Measurements from ENCODE around the gene MSH5.
A peak's percentile ranks its signal among the peaks of the same experiment; 100 is the strongest.

Gene MSH5

DNA sequence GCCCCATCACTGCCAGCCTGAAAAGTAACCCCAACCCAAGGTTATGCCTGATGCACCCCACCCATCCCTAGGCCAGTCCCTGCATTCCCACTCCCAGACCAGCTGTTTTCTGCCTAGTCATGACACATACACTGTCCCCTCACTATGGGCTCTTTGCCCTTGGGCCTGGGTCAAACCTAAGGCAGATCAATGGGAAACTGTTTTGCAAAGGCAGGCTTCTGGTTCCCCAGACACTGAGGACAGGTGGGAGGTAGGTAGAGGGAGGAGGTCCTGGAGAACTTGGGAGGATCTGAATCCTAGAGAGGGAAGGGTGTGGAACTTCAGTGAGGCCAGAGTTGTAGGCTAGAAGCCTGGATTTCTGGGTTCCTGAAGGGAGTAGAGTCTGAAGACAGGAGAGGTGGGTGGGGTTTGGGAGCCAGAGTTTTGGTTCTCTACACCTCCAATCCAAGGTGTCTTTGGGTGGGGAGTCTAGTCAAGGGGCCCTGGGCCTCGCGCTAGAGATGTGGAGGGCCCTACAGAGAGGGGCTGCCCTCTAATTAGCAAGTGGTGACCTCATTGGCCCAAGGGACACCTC lies 5.5 kb upstream of the MSH5 start:
- Mint-ChIP-seq H3K27me3 (no peaks in the 10 kb centered on the region), H3K27ac (peak overlapping the region; percentile 90), H3K4me1 (peaks cover 58% of the 10 kb centered on the region), H3K4me3 (peak overlapping the region; percentile 95), H3K9me3 (no peaks in the 10 kb centered on the region), H3K36me3 (peaks cover 36% of the 10 kb centered on the region)
- ATAC-seq: no peak

GRCh38 chr6:31734821-31735406 lies 4.9 kb upstream of the MSH5 start:
- Mint-ChIP-seq H3K4me1 (peaks cover 63% of the 10 kb centered on the region), H3K4me3 (peak overlapping the region; percentile 95), H3K9me3 (no peaks in the 10 kb centered on the region), H3K27ac (peak overlapping the region; percentile 90), H3K27me3 (no peaks in the 10 kb centered on the region), H3K36me3 (peaks cover 36% of the 10 kb centered on the region)
- peak; percentile 35 for ATAC-seq

- peaks cover 63% of the 10 kb centered on the region for H3K4me1 Mint-ChIP-seq
- peaks cover 24% of the 10 kb centered on the region for H3K36me3 Mint-ChIP-seq
- H3K9me3 Mint-ChIP-seq: no peaks in the 10 kb centered on the region
- H3K27me3 Mint-ChIP-seq: no peaks in the 10 kb centered on the region
- peak within 1 kb of the TSS; percentile 90 for H3K27ac Mint-ChIP-seq
- H3K4me3 Mint-ChIP-seq: peak within 1 kb of the TSS; percentile 95
- ATAC-seq: peak; percentile 69
Measured at GRCh38 chr6:31736021-31736767, 3.6 kb upstream of the MSH5 start, which contains the start of gene CLIC1. Gene CLIC1 (minus strand): TSS chr6:31736530. CDS start chr6:31736300, 230 bp downstream.

DNA sequence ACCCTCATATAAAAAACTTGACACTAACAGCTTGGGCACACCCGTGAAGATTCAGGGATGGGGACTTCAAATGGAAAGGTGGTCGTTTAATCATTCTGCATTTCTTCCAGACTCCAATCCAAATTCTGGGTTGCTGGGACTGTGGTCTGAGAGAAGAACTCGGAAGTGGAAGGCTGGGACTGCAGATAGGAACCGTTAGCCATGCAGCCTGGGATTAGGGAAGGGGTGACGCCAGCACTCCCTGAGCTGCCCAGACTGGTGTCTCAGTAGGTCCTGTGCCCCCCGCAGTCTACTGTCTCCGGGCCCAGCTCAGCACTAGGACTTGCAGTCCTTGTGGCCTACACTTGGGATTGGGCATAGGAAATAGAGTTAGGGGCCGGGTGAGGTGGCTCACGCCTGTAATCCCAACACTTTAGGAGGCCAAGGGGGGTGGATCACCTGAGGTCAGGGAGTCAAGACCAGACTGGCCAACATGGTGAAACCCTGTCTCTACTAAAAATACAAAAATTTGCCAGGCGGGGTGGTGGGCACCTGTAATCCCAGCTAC lies 3.0 kb upstream of the MSH5 start:
- H3K4me1 Mint-ChIP-seq: peaks cover 63% of the 10 kb centered on the region

GRCh38 chr6:31737315-31737990 lies 2.4 kb upstream of the MSH5 start:
- Mint-ChIP-seq H3K27ac (peak overlapping the region; percentile 90), H3K27me3 (no peaks in the 10 kb centered on the region), H3K4me1 (peaks cover 63% of the 10 kb centered on the region), H3K36me3 (peaks cover 31% of the 10 kb centered on the region), H3K4me3 (peak overlapping the region; percentile 95), H3K9me3 (no peaks in the 10 kb centered on the region)
- ATAC-seq: no peak

More for the DNA sequence above, 3.0 kb upstream of the MSH5 start:
- peak overlapping the region; percentile 95 for H3K4me3 Mint-ChIP-seq
- H3K9me3 Mint-ChIP-seq: no peaks in the 10 kb centered on the region
- no peaks in the 10 kb centered on the region for H3K27me3 Mint-ChIP-seq
- H3K27ac Mint-ChIP-seq: peak overlapping the region; percentile 90
- ATAC-seq: no peak
- H3K36me3 Mint-ChIP-seq: peaks cover 30% of the 10 kb centered on the region

DNA sequence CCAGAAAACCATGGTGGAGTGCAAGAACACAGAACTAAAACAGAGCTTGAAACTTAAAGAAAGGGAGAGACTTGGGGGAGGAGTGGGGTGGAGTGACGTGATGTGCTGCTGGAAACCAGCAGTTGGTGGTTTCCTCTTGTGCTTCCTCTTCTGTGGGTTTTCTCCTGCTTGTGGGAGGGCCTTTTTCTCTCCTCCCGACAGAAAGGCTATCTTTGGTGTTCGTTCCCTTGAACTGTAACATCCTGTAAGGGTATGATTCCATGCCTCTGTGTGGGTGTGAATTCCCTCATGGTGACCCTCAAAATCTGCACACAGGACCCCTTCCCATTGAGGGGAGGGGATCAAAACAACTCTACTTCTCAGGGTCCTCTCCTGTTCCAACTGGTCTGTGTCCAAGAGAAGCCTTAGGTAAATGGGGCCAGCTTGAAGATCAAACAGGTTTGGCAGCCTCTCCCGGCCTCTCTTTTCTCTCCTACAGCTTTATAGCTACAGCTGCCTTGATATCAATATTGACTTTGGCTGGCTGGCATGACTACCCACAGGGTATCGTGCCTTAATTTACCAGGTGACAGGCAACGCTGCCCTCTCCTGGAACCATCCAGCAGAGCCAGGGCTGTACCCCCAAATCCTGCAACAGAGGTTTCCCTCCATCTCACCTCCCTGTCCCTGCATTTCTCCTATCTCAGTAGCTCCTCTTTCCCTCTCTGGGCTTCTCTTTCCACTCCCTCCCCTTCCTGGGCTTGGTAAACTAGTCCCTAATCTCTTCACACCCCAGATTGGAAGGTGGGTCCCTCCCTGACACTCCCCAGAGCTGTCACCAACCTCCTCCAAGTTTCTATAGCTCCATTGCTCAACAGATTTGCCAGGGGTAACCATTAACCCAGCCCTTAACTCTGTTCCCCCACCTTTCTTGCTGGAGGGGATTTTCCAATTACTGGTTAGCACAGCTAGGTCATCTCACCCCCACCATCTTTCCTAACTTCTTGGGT lies 1.5 kb upstream of the MSH5 start:
- Mint-ChIP-seq H3K4me1 (peaks cover 62% of the 10 kb centered on the region), H3K27ac (peak overlapping the region; percentile 90), H3K36me3 (peaks cover 33% of the 10 kb centered on the region), H3K27me3 (no peaks in the 10 kb centered on the region), H3K4me3 (peak overlapping the region; percentile 95), H3K9me3 (no peaks in the 10 kb centered on the region)
- ATAC-seq: peak; percentile 37

DNA sequence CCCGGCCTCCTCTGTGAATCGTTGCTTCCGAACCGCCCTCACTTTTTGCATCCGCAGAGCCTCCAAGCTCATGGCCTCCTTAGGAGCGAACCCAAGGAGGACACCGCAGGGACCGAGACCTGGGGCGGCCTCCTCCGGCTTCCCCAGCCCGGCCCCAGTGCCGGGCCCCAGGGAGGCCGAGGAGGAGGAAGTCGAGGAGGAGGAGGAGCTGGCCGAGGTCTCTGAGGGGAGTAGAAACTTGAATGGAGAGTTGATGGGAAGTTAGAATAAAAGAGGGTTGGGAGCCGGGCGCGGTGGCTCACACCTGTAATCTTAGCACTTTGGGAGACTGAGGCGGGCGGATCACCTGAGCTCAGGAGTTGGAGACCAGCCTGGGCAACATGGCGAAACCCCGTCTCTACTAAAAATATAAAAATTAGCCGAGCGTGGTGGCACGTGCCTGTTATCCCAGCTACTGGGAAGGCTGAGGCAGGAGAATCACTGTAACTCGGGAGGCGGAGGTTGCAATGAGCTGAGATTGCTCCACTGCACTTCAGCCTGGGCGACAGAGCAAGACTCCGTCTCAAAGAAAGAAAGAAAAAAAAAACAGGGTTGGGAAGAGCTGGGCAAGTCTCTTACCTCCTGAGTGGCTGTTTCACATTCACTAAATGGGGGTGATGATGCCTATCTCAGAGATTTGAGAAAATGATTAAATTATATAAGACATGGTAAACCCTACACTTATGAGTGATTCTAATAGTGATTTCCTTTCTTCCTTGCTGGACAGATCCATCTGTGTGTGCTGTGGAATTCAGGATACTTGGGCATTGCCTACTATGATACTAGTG lies 805 bp downstream of the MSH5 start:
- Mint-ChIP-seq H3K27ac (peak overlapping the region; percentile 90), H3K4me3 (peak overlapping the region; percentile 92), H3K36me3 (peaks cover 26% of the 10 kb centered on the region), H3K9me3 (no peaks in the 10 kb centered on the region), H3K27me3 (no peaks in the 10 kb centered on the region), H3K4me1 (peaks cover 45% of the 10 kb centered on the region)
- peak; percentile 35 for ATAC-seq

GRCh38 chr6:31741815-31742214 lies 2.0 kb downstream of the MSH5 start:
- Mint-ChIP-seq H3K36me3 (peaks cover 22% of the 10 kb centered on the region), H3K27ac (no peak overlapping the region), H3K4me1 (peaks cover 40% of the 10 kb centered on the region), H3K9me3 (no peaks in the 10 kb centered on the region), H3K27me3 (no peaks in the 10 kb centered on the region), H3K4me3 (peak overlapping the region; percentile 38)
- no peak for ATAC-seq

DNA sequence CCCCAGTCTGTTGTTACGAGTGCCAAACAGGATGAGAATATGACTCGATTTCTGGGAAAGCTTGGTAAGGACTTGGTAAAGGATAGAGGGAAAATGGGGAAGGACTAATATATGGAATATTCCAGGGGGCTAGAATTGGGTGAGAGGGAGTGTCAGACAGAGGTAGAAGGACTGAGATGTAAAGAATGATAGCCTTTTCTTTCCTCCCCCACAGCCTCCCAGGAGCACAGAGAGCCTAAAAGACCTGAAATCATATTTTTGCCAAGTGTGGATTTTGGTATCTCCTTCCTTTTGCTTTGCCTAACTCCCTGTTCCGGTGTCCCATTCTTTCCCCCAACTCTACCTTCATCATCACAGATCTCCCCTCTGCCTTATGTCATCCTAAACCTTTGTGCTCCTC lies 3.1 kb downstream of the MSH5 start:
- Mint-ChIP-seq H3K27me3 (no peaks in the 10 kb centered on the region), H3K27ac (no peak overlapping the region), H3K9me3 (no peaks in the 10 kb centered on the region), H3K4me3 (no peak overlapping the region), H3K4me1 (peaks cover 29% of the 10 kb centered on the region), H3K36me3 (peaks cover 28% of the 10 kb centered on the region)
- no peak for ATAC-seq

- H3K4me3 Mint-ChIP-seq: no peak overlapping the region
- no peak overlapping the region for H3K27ac Mint-ChIP-seq
- peaks cover 28% of the 10 kb centered on the region for H3K36me3 Mint-ChIP-seq
- H3K27me3 Mint-ChIP-seq: no peaks in the 10 kb centered on the region
- peaks cover 14% of the 10 kb centered on the region for H3K4me1 Mint-ChIP-seq
- no peak for ATAC-seq
- no peaks in the 10 kb centered on the region for H3K9me3 Mint-ChIP-seq
Measured at GRCh38 chr6:31744422-31744821, 4.6 kb downstream of the MSH5 start.

- Mint-ChIP-seq H3K36me3 (peaks cover 6% of the 10 kb centered on the region), H3K27ac (no peak overlapping the region), H3K27me3 (no peaks in the 10 kb centered on the region), H3K4me1 (no peaks in the 10 kb centered on the region), H3K4me3 (no peak overlapping the region), H3K9me3 (no peaks in the 10 kb centered on the region)
- no peak for ATAC-seq
Measured at GRCh38 chr6:31749301-31750036, 9.7 kb downstream of the MSH5 start.

DNA sequence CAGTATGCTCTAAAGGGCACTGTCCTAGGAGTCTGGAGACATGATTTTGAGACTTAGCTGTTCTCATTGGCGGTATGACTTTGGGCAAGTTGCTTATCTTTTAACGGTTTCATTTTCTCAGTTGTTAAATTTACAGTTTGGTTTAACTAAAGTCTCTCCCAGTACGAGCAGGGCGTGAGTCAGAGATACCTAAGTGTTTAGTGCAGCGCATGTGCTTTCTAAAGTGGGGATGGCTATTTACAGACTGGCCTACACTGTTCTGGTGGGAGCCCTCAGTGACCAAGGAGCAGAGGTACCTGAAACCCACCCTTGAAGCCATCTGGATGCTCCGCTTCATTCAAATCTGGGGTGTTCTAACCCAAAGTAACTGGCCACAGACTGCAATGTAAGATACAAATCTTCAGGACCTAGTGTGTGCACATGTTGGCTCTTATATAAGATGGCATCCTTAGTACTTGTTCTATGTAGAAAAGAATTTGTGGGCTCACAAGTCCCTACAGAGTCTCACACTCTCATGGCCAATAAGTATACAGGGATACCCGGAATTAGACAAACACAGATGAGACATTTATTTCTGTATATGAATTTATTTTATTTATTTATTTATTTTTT lies 10.7 kb downstream of the MSH5 start:
- no peaks in the 10 kb centered on the region for H3K27me3 Mint-ChIP-seq
- peaks cover 6% of the 10 kb centered on the region for H3K36me3 Mint-ChIP-seq
- no peaks in the 10 kb centered on the region for H3K9me3 Mint-ChIP-seq
- no peaks in the 10 kb centered on the region for H3K4me1 Mint-ChIP-seq
- H3K27ac Mint-ChIP-seq: no peak overlapping the region
- no peak for ATAC-seq
- no peak overlapping the region for H3K4me3 Mint-ChIP-seq

Measured in stimulated activated memory B cell treated with anti-CD40 and anti-IgM and Interleukin-4, amounts not matched to agents 10 μg/mL and 1 μg/mL and 100 μg/mL, for 72 hours (primary cell).